Thyroid gland (tissue), 4 donors: ENCODE results near the gene LST1. TPM values are rescaled to one million over a fixed set of nuclear protein-coding genes. Genes with fewer than 3 reads are reported as not detected.

Source experiments
- DNase-seq, 2 donors: peaks; one replicate each; pipeline ENCODE4 v3.0.0-alpha.2; 2019
- H3K27ac ChIP-seq, 3 donors: fragments of 200-600 bp; sonication (generic); 1 replicate in 2 of 3; 2 replicates in 1 of 3; pipeline ENCODE4 v1.5.1; 2016 to 2019; ENCODE audit warnings: mild to moderate bottlenecking in 1 of 3, moderate library complexity in 1 of 3
- H3K27me3 ChIP-seq: fragments of 200-600 bp; sonication (generic); one replicate; pipeline ENCODE4 v1.5.1; 2019
- H3K36me3 ChIP-seq, 2 donors: fragments of 200-600 bp; sonication (generic); one replicate each; pipeline ENCODE4 v1.5.1; 2016 to 2019
- H3K4me1 ChIP-seq, 2 donors: fragments of 200-600 bp; sonication (generic); one replicate each; pipeline ENCODE4 v1.5.1; 2017 to 2019
- H3K4me3 ChIP-seq, 3 donors: fragments of 200-600 bp; sonication (generic); replicated peaks in 1 of 3; 1 replicate in 2 of 3; 2 replicates in 1 of 3; pipeline ENCODE4 v1.5.1; 2016; ENCODE audit warnings: mild to moderate bottlenecking in 1 of 3
- H3K9me3 ChIP-seq: fragments of 200-600 bp; sonication (generic); one replicate; pipeline ENCODE4 v1.5.1; 2017
- CTCF ChIP-seq, 6 experiments: fragments of 200-600 bp in 3 of 6; fragments of 450-650 bp in 3 of 6; sonication (generic) in 3 of 6; IDR thresholded peaks; one replicate each; pipeline ENCODE4 v1.5.1; 2016 to 2019; ENCODE audit warnings: antibody characterized with exemption in 6 of 6, mild to moderate bottlenecking in 2 of 6, inconsistent platforms in 1 of 6, moderate library complexity in 1 of 6
- POLR2A ChIP-seq, 2 donors: fragments of 450-650 bp; IDR thresholded peaks; one replicate each; pipeline ENCODE4 v1.6.1; 2017; ENCODE audit warnings: antibody characterized with exemption in 2 of 2, mild to moderate bottlenecking in 2 of 2, moderate library complexity in 1 of 2
- WGBS, 2 donors: methylation state at CpG; one replicate each; pipeline ENCODE4 v1.1.5; 2017; 5-methylcytosine and 5-hydroxymethylcytosine counted together
- intact Hi-C: fragments of 100-400 bp; cut with DNase I; formaldehyde crosslinking; loops from one replicate; pipeline ENCODE4 v1.15.1; 2023
- total RNA-seq, 4 donors: library from RNA; depleted of rRNA; stranded (reverse); fragments of >200 nt; gene quantifications; one replicate each; pipeline ENCODE4 v1.2.3, GENCODE V29; 2016

LST1 gene
- total RNA-seq, 4 donors from 2014 or later: 2.5 to 23.4 (median 3.2) TPM; not detected in 1

- Histone ChIP-seq H3K4me3 (no peak overlapping the region), H3K27me3 (no peaks in the 10 kb centered on the region), H3K4me1 (no peaks in the 10 kb centered on the region), H3K9me3 (no peaks in the 10 kb centered on the region), H3K27ac (no peak overlapping the region), H3K36me3 (no peaks in the 10 kb centered on the region)
- TF ChIP-seq POLR2A (IDR thresholded peaks at IDR 0.05) (no peak), CTCF (IDR thresholded peaks at IDR 0.05) (no peak)
- no peak for DNase-seq
- intact Hi-C loops: no loop called here
- 42 to 55% methylated on average over 9 of the region's 9 CpGs for WGBS, 2 donors
Observed at GRCh38 chr6:31567531-31568370, 18.3 kb upstream of the LST1 start.

- Histone ChIP-seq H3K36me3 (no peaks in the 10 kb centered on the region), H3K9me3 (no peaks in the 10 kb centered on the region), H3K27me3 (no peaks in the 10 kb centered on the region), H3K4me1 (no peaks in the 10 kb centered on the region), H3K27ac (no peak overlapping the region), H3K4me3 (no peak overlapping the region)
- WGBS, 2 donors: 55 to 82% methylated on average over 3 of the region's 3 CpGs
- DNase-seq: no peak
- intact Hi-C loops: no loop called here
- TF ChIP-seq CTCF (IDR thresholded peaks at IDR 0.05): no peak
- no peak for TF ChIP-seq POLR2A (IDR thresholded peaks at IDR 0.05)
Observed at GRCh38 chr6:31568537-31568961, 17.5 kb upstream of the LST1 start.

- H3K27me3 ChIP-seq: no peaks in the 10 kb centered on the region
- H3K4me1 ChIP-seq: no peaks in the 10 kb centered on the region
- no peak for TF ChIP-seq CTCF (IDR thresholded peaks at IDR 0.05)
- no peak for TF ChIP-seq POLR2A (IDR thresholded peaks at IDR 0.05)
- no peaks in the 10 kb centered on the region for H3K36me3 ChIP-seq
- WGBS, 2 donors: 70 to 80% methylated on average over 1 of the region's 1 CpG
- intact Hi-C loops: no loop called here
- no peak overlapping the region for H3K27ac ChIP-seq
- no peak for DNase-seq
- H3K9me3 ChIP-seq: no peaks in the 10 kb centered on the region
- H3K4me3 ChIP-seq: no peak overlapping the region
Observed at GRCh38 chr6:31569861-31570536, 16.1 kb upstream of the LST1 start.

GRCh38 chr6:31572041-31572911 is 13.8 kb upstream of the LST1 start, which contains the start of gene LTA:
LTA (plus strand) TSS chr6:31572289; CDS start chr6:31572743, 454 bp downstream.
- Histone ChIP-seq H3K27ac (no peak within 1 kb of the TSS), H3K4me3 (no peak within 1 kb of the TSS), H3K9me3 (no peaks in the 10 kb centered on the region), H3K27me3 (no peaks in the 10 kb centered on the region), H3K36me3 (no peaks in the 10 kb centered on the region), H3K4me1 (no peaks in the 10 kb centered on the region)
- WGBS, 2 donors: 86 to 89% methylated on average over 27 of the region's 27 CpGs
- DNase-seq: no peak
- TF ChIP-seq CTCF (IDR thresholded peaks at IDR 0.05) (no peak), POLR2A (IDR thresholded peaks at IDR 0.05) (no peak)
- intact Hi-C loops: no loop called here
